Panc1 (cell line): Measurements from ENCODE around the gene UNC13A. TPM values are rescaled to one million over a fixed set of nuclear protein-coding genes. Genes with fewer than 3 reads are reported as not detected.

Source experiments
- ATAC-seq: fragments of 200-7000 bp; cut with Tn5 transposase; 2 replicates; pipeline ENCODE4 v1.9.1; 2020; ENCODE audit warnings: mild to moderate bottlenecking, moderate library complexity
- BruUV-seq: library from RNA; stranded (reverse); fragments of 400-500 nt; replicated peaks from 2 replicates; lab custom pipeline; 2021; lab: Mats Ljungman, UMichigan
- CTCF ChIA-PET: fragments of 300-600 bp; sonication (Branson Sonifier 250); formaldehyde crosslinking; loops from one replicate; lab custom pipeline; 2022; ENCODE audit warnings: antibody characterized with exemption; lab: Charles Lee
- POLR2A ChIA-PET: fragments of 300-600 bp; sonication (Branson Sonifier 250); formaldehyde crosslinking; loops from one replicate; lab custom pipeline; 2022; ENCODE audit warnings: antibody characterized with exemption; lab: Charles Lee
- DNase-seq: peaks from one replicate; pipeline ENCODE4 v3.0.0-alpha.2; 2010; ENCODE audit warnings: low read depth, low spot score
- H3K27ac ChIP-seq: 2 replicates; pipeline ENCODE4 v1.5.1; 2011; ENCODE audit warnings: mild to moderate bottlenecking, low read length, inconsistent platforms
- H3K27me3 ChIP-seq: fragments of 200-500 bp; sonication (Bioruptor generic); 2 replicates; pipeline ENCODE4 v1.6.0; 2014; ENCODE audit warnings: low read length, inconsistent platforms; ENCODE audit not compliant: control insufficient read depth, insufficient read depth
- H3K36me3 ChIP-seq: fragments of 200-500 bp; sonication (Bioruptor generic); 2 replicates; pipeline ENCODE4 v1.5.1; 2014; ENCODE audit warnings: inconsistent platforms, mild to moderate bottlenecking, low read length, moderate library complexity; ENCODE audit not compliant: control insufficient read depth, insufficient read depth
- H3K4me1 ChIP-seq: 2 replicates; pipeline ENCODE4 v1.5.1; 2011; ENCODE audit warnings: inconsistent platforms, mild to moderate bottlenecking, low read length, moderate library complexity; ENCODE audit not compliant: control insufficient read depth, insufficient read depth
- H3K4me3 ChIP-seq, 2 experiments: 2 replicates each; pipeline ENCODE4 v1.5.1; 2011 to 2012; ENCODE audit warnings: low read depth in 2 of 2, low read length in 2 of 2, mild to moderate bottlenecking in 2 of 2, inconsistent platforms in 1 of 2, moderate library complexity in 1 of 2
- H3K9me3 ChIP-seq: fragments of 200-500 bp; sonication (Bioruptor generic); 2 replicates; pipeline ENCODE4 v1.5.1; 2014; ENCODE audit warnings: low read depth, mild to moderate bottlenecking, inconsistent platforms, low read length, moderate library complexity; ENCODE audit not compliant: control insufficient read depth, insufficient read depth
- CTCF ChIP-seq: fragments of 450-650 bp; IDR thresholded peaks from 2 replicates; pipeline ENCODE4 v1.5.1; 2017; ENCODE audit warnings: mild to moderate bottlenecking
- POLR2AphosphoS5 ChIP-seq: IDR thresholded peaks from 2 replicates; pipeline ENCODE4 v1.6.1; 2012; ENCODE audit warnings: mild to moderate bottlenecking, low read depth, low read length, moderate library complexity
- REST ChIP-seq, 2 experiments: IDR thresholded peaks; 2 replicates each; pipeline ENCODE4 v1.6.1; 2011 to 2012; ENCODE audit warnings: low read depth in 2 of 2, control low read depth in 1 of 2, low read length in 1 of 2, mild to moderate bottlenecking in 1 of 2, moderate library complexity in 1 of 2; ENCODE audit not compliant: insufficient read depth in 1 of 2
- SIN3A ChIP-seq: IDR thresholded peaks from 2 replicates; pipeline ENCODE4 v1.6.1; 2012; ENCODE audit warnings: low read depth, mild to moderate bottlenecking, low read length, moderate library complexity, borderline replicate concordance; ENCODE audit not compliant: insufficient read depth
- TCF7L2 ChIP-seq: IDR thresholded peaks from 2 replicates; pipeline ENCODE4 v1.6.1; 2011; ENCODE audit warnings: mild to moderate bottlenecking, low read depth, low read length, inconsistent platforms
- in situ Hi-C: cut with HindIII; loops from 2 replicates; pipeline ENCODE4 v1.10.0; 2016; ENCODE audit warnings: low sequenced_read_pairs, low pct_unique_long_range_greater_than_20kb
- intact Hi-C: fragments of 100-400 bp; cut with micrococcal nuclease; formaldehyde crosslinking; loops from one replicate; pipeline ENCODE4 v1.10.0; 2022; ENCODE audit not compliant: unreplicated experiment
- total RNA-seq: library from RNA; stranded (reverse); gene quantifications from one replicate; pipeline ENCODE4 v1.2.1, GENCODE V29; 2021; ENCODE audit not compliant: unreplicated experiment

The UNC13A gene
- total RNA-seq, 1 experiment from 2014 or later: 0.46 TPM

GRCh38 chr19:17647071-17648020 lies 40.8 kb downstream of the UNC13A start:
- in situ Hi-C loops: no loop called here
- Histone ChIP-seq H3K9me3 (no peaks in the 10 kb centered on the region), H3K27me3 (no peaks in the 10 kb centered on the region), H3K36me3 (no peaks in the 10 kb centered on the region), H3K4me3 (no peak overlapping the region), H3K27ac (no peak overlapping the region), H3K4me1 (no peaks in the 10 kb centered on the region)
- ChIA-PET CTCF (no interaction called here), POLR2A (no interaction called here)
- TF ChIP-seq TCF7L2: no peak
- no peak for TF ChIP-seq POLR2AphosphoS5
- TF ChIP-seq SIN3A: no peak
- no peak for TF ChIP-seq CTCF
- TF ChIP-seq REST (IDR thresholded peaks at IDR 0.05; ENCODE audit: insufficient read depth in 1 of 2, low read depth in 2 of 2, low read length in 1 of 2): no peak
- BruUV-seq: no TSS peak
- intact Hi-C loops: no loop called here
- DNase-seq: no peak
- ATAC-seq: no peak

- no peak for DNase-seq
- Histone ChIP-seq H3K27me3 (no peaks in the 10 kb centered on the region; the same call in 1 of the 2 replicates), H3K4me3 (no peak overlapping the region), H3K9me3 (no peaks in the 10 kb centered on the region), H3K27ac (no peak overlapping the region), H3K4me1 (no peaks in the 10 kb centered on the region), H3K36me3 (no peaks in the 10 kb centered on the region)
- ChIA-PET CTCF (no interaction called here), POLR2A (no interaction called here)
- ATAC-seq: no peak
- no peak for TF ChIP-seq REST (IDR thresholded peaks at IDR 0.05; ENCODE audit: insufficient read depth in 1 of 2, low read depth in 2 of 2, low read length in 1 of 2)
- no peak for TF ChIP-seq SIN3A
- no peak; the same call in 1 of the 2 replicates for TF ChIP-seq CTCF
- no peak for TF ChIP-seq TCF7L2
- TF ChIP-seq POLR2AphosphoS5: no peak
- in situ Hi-C loops: no loop called here
- intact Hi-C loops: no loop called here
- BruUV-seq: no TSS peak
Observed at GRCh38 chr19:17646441-17646840, 41.7 kb downstream of the UNC13A start.
